HG03103 (cell line): ENCODE results near the gene TCEA3.

Source experiments
- ATAC-seq: cut with Tn5 transposase; IDR thresholded peaks from one replicate; pipeline ENCODE4 v1.9.1; 2021; ENCODE audit warnings: low read depth; ENCODE audit not compliant: unreplicated experiment

Gene TCEA3

DNA sequence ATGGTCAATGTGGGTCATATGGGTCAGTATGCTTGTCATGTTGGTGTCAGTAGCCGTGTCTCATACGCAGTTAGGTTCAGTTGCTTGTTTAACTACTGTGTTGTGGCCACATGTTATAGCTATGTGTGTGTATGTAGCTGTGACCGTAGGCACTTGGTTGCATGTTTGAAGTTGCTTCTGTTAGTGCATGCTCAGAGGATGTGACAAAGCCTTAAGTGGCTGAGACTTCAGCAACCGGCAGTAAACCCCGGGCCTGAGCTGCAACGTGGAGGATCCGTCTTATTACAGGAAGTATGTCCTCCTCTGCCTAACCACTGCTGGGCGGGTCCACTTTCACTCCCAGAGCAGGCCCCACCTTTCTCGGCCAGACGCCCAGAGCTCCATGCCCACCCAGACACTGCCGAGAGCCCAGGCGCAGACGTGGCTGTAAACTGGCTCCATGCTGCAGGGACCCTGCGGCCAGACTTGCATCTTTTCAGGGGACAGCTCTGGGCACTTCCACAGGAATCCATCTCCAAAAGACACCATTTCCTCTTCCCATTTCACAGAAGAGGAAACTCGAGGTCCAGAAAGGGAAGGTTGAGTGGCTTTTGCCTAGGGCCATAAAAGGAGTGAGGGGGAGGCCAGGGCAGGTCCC is 2.2 kb downstream of the TCEA3 start:
- ATAC-seq, result no peak

DNA sequence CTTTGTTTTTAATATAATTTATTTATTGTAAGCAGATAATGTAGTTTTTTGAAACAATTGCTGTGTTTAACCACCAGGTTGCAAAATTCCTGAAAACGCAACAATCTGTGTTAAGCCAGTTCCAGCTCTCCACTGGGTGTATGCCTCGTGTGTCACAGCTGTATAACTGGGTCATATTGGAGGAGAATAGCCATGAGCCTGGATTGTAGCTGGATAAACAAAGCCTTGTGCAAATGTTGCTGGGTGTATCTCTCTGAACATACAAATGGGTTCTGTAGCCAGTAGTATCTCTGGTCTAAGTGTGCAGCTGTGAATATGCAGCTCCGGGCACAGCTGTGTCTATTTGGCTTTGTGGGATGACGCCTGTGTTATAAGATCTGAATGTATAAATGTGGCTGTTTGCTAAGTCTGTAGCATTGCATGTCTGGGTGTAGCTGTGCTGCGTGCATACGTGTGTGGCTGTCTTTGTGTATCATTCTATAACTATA is 2.8 kb downstream of the TCEA3 start:
- ATAC-seq, result no peak

GRCh38 chr1:23421343-23421742 is 3.2 kb downstream of the TCEA3 start:
- ATAC-seq, result no peak

DNA sequence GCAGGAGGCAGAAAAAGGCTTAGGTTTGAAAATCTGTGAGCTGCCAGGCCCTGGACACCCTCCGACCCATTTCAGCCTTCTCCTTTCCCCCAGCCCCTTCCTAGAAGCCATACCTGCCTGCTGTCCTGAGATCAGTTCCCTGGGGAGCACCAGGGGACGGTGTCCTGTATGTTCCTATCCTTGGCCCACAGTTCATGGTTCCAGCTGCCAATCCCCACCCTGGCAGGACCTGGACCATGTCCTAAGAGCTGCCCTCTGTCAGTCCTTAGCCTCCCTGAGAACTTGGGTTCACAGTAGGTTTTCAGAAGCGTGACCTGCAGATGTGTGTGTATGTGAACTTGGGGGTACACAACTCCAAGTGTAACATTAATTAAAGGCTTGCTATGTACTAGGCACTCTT is 3.8 kb downstream of the TCEA3 start:
- ATAC-seq, result no peak

DNA sequence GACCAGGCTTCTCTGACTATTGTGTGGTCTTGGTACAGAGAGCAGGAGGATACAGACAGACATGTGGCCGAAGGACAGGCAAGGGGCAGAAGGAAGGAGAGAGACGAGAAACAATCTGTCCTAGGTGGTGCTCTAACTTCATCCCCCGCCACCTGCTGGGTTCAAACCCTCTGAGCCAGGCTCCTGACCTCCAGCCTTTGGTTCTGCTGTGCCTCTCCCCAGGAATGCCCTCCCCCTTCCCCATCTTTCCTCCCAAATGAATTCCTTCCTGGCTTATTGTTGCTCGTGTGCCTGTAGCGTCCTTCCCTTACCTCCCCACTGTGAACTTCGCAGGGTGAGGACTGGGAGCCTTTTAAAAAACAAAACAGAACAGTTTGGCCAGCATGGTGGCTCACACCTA is 5.4 kb downstream of the TCEA3 start:
- no peak for ATAC-seq

GRCh38 chr1:23417570-23417969 is 7.0 kb downstream of the TCEA3 start:
- ATAC-seq, result no peak

GRCh38 chr1:23416964-23417363 is 7.6 kb downstream of the TCEA3 start:
- ATAC-seq, result no peak

DNA sequence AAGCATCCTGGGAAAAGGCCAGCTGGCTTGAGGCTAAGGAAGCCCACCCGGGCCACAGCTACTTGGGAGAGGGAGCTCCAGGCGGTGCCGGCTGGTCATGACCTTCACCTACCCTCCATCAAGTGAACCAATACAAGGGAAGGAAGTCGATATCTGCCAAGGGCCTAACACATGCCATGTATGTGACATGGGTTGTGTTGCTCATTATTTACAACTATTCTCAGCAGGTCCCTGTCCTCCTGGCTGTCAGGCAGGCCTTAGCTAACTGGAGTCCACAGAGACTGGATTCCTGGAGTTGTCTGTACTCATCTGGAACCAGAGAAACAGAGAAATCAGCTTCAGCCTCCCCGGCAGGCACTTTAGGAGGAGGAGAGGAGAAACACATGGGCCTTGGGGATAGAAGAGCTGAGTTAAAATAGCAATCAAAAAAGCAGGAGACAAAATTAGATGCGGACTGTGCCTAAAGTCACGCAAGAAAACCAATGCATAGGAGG is 15.7 kb downstream of the TCEA3 start:
- no peak for ATAC-seq

DNA sequence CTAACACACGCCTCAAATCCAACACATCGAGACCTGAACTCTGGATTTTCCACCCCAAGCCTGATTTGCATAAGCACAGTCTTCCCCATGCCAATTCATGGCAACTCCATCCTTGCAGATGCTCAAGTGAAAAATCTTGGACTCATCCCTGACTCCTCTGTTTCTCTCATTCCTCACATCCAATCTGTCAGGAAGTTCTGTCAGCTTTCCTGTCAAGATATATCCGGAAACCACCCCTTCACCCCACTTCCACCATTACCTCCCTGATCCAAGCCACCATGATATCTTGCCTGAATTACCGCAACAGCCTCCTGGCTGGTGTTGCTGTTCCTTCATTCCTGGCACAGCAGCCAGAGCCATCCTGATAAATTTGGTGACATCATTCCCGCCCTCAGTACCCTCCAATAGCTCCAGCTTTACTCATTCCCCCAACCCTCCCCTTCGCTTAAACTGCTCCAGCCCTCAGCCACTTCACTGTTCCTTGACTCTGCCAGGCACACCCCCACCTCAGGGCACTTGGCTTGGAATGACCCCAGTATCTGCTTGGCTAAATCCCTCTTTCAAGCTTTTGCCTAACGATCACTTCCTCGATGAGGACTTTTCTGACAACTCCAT is 17.4 kb downstream of the TCEA3 start:
- no peak for ATAC-seq

DNA sequence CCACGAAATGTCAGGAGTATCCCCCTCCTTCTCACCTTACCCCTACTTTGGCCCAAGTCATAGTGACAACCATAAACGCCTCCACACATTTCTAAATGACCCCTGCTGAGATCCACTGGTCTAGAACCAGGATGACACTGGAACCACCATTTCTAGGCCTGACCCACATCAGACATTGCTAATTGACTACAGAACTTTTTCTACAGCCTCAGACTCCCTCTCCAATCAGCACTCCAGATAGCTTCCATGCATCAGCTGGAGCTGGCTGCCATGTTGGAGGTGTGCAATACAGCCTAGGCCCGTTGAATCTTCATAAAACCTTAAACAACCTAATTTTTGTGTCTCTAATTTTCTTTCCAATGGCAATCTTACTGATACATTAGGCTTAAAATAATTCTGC is 18.6 kb downstream of the TCEA3 start:
- no peak for ATAC-seq

- ATAC-seq, result no peak
Observed at GRCh38 chr1:23403735-23404486, 20.6 kb downstream of the TCEA3 start.

DNA sequence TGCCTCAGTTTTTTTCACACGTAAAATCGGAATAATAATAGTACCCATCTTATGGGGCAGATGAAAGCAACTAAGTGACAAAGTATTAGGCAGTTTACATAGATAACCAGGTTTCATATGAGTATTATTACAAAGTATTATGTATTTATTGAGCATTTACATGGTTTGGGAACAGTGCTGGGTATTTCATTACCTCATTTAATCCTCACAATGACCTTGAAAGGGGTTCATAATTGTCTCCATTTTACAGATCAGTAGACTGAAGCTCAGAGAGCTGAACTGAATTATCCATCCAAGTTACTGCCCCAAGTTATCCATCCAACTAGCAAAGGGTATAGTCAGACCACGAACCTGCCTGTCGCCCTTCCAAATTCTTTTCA is 21.2 kb downstream of the TCEA3 start:
- ATAC-seq, result no peak

DNA sequence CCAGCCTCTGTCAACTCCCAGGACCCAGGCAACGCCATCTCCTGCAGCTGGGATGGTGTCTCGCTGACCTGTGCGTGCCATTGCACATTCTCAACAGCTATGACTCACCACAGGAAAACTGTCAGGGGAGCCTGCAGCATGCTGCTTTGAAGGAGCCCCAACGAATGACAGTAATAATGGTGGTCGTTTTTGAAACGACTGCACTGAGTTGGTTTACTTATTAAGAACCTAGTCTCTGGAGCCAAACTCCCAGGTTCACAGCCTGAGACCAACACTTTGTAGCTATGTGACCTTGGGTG is 21.6 kb downstream of the TCEA3 start:
- ATAC-seq, result no peak

DNA sequence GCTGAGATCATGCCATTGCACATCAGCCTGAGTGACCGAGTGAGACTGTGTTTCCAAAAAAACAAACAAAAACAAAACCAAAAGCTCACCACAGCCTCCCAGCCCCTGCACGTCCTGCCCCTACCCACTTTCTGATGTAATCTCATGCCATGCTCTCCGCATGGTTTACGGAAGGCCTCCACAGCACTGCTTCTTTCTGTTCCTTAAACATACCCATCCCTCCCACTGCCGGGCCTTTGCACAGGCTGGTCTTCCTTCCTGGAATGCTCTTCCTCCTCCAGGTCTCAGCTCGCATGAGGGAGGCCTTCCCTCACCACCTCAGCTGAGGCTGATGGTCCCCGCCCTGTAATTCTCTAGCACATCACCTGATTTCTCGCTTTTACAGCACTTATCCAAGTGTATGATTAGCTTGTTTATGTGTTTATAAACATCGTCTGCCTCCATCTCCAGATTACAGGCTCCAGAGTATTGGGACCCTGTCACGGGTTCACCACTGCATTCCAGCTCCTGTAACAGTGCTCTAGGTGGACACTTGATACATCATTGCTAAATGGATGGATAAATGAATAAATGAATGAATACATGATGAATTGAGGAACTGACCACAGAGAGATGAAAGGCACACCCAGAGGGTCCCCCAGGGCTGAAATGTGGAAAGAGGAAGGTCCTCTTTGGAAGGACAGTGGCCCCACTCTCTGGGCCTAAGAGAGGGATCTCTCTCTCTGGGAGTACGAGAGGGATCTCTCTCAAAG is 22.1 kb downstream of the TCEA3 start:
- ATAC-seq, result no peak

GRCh38 chr1:23401313-23401712 is 23.2 kb downstream of the TCEA3 start:
- no peak for ATAC-seq

GRCh38 chr1:23400324-23401114 is 24.0 kb downstream of the TCEA3 start:
- ATAC-seq, result no peak

- ATAC-seq, result no peak
Observed at GRCh38 chr1:23399229-23399628, 25.3 kb downstream of the TCEA3 start.

- no peak for ATAC-seq
Observed at GRCh38 chr1:23397908-23398307, 26.6 kb downstream of the TCEA3 start.

DNA sequence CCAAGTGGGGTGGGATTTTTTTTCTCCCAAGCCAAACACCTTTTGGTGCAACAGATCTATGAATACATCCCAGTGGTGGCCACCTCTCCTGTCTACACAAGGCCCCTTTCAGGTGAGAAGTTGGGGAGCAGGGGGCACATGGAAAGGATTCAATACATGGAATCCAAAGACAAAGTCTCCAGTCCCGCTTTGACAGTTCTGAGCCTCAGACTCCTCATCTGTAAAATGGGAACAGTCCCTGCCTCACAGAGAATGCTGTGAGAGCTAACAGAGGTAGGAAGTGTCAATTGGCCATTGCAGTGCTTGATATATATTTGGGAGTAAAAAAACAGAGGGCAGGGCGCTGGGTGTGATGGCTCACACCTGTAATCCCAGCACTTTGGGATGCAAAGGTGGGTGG is 28.2 kb downstream of the TCEA3 start:
- ATAC-seq, result no peak

DNA sequence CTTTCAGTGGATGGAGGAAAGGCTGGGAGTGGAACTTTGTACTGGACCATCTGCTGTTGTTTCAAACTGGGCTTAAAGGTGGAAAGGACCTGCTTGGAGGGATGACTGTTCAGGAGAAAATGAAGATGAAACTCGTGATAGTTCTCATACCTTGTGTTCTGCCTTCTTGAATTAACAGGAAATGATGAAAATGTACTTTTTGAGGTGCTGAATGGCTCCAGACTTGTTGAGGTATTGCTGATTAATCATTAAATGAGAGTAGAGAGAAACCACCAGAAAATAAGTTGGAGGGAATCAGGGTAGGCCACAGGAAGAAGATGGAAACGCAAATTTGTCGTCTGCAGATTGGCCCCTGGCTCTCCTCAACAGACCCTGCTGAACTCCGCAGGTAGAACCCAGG is 28.7 kb downstream of the TCEA3 start:
- ATAC-seq, result no peak
